ENCODE data around the gene SUMO3. TPM values are rescaled to one million over a fixed set of nuclear protein-coding genes. Genes with fewer than 3 reads are reported as not detected.

SUMO3 gene
- total and polyA plus RNA-seq, 2 of the 13 experiments (the other 11 are each of a cell fraction or from before 2014, with no cell fraction given): 51.4 to 92.4 TPM

GRCh38 chr21:44785620-44786335 is 32.1 kb downstream of the SUMO3 start:
- BruUV-seq (replicated peaks): no TSS peak
- no peak overlapping the region for H3K4me2 ChIP-seq (ENCODE audit: low read depth, low read length)
- H3K9ac ChIP-seq (ENCODE audit: insufficient read depth, low read depth, low read length): no peak overlapping the region
- H3K4me3 ChIP-seq (replicated peaks in 1 of 3; ENCODE audit: insufficient read depth in 1 of 3, low read depth in 2 of 3, low read length in 3 of 3): no peak overlapping the region
- H3K9me3 ChIP-seq (ENCODE audit: low read length): no peaks in the 10 kb centered on the region
- peaks cover 6 to 39% of the 10 kb centered on the region in 2 experiments; a peak in 4 of 5 replicates for H3K36me3 ChIP-seq (replicated peaks in 1 of 2; ENCODE audit: control insufficient read depth in 1 of 2, insufficient read depth in 2 of 2, low read length in 2 of 2)
- ATAC-seq: no peak
- H3K27ac ChIP-seq (ENCODE audit: extremely low read length, insufficient read depth, low read length): no peak overlapping the region
- H3K79me2 ChIP-seq (ENCODE audit: insufficient read depth, low read length): peaks cover 44% of the 10 kb centered on the region
- H4K20me1 ChIP-seq (ENCODE audit: insufficient read depth, low read length): no peaks in the 10 kb centered on the region
- CTCF ChIA-PET (ENCODE audit: low intra/inter-chr PET ratio, low total read pairs): no interaction called here
- POLR2A ChIA-PET: no interaction called here
- in situ Hi-C loops (cut with HindIII; ENCODE audit: extremely low pct_ligation_motif_present, low pct_unique_long_range_greater_than_20kb): no loop called here
- TF ChIP-seq ZNF883 (CRISPR knock-in tag; IDR thresholded peaks at IDR 0.05; ENCODE audit: not compliant biosample characterization) (no peak), KDM2A (CRISPR knock-in tag; IDR thresholded peaks at IDR 0.05; ENCODE audit: borderline replicate concordance, low read depth) (no peak), ZBTB44 (CRISPR knock-in tag; IDR thresholded peaks at IDR 0.05) (no peak), PCBP1 (IDR thresholded peaks at IDR 0.05; ENCODE audit: borderline replicate concordance, low read depth, low read length) (no peak), SP140L (CRISPR knock-in tag; IDR thresholded peaks at IDR 0.05; ENCODE audit: borderline replicate concordance) (no peak), ATRX (CRISPR knock-in tag; IDR thresholded peaks at IDR 0.05; ENCODE audit: borderline replicate concordance) (no peak), ZNF597 (CRISPR knock-in tag; IDR thresholded peaks at IDR 0.05) (no peak), SIX4 (CRISPR knock-in tag; IDR thresholded peaks at IDR 0.05) (no peak), ZNF264 (CRISPR knock-in tag; IDR thresholded peaks at IDR 0.05) (no peak), ZNF580 (CRISPR knock-in tag; IDR thresholded peaks at IDR 0.05; ENCODE audit: borderline replicate concordance, low read depth) (no peak), MED8 (CRISPR knock-in tag; IDR thresholded peaks at IDR 0.05; ENCODE audit: insufficient replicate concordance) (no peak), SUZ12 (IDR thresholded peaks at IDR 0.05; ENCODE audit: low read depth, low read length) (no peak), ZNF773 (CRISPR knock-in tag; IDR thresholded peaks at IDR 0.05; ENCODE audit: borderline replicate concordance) (no peak), ZMAT5 (CRISPR knock-in tag; IDR thresholded peaks at IDR 0.05; ENCODE audit: borderline replicate concordance, low read depth) (no peak), NR1H2 (CRISPR knock-in tag; IDR thresholded peaks at IDR 0.05; ENCODE audit: borderline replicate concordance, low read depth) (no peak), CENPT (CRISPR knock-in tag; IDR thresholded peaks at IDR 0.05; ENCODE audit: low read depth) (no peak), ISL2 (CRISPR knock-in tag; IDR thresholded peaks at IDR 0.05) (no peak)
- no peak overlapping the region for H2AFZ ChIP-seq (ENCODE audit: low read length)
- H3K27me3 ChIP-seq (ENCODE audit: control insufficient read depth in 1 of 2, insufficient read depth in 2 of 2, low read length in 2 of 2): no peaks in the 10 kb centered on the region
- no peak for DNase-seq (ENCODE audit: low spot score)
- intact Hi-C loops (cut with micrococcal nuclease; ENCODE audit: unreplicated experiment): no loop called here
- H3K4me1 ChIP-seq (ENCODE audit: insufficient read depth, low read length): peaks cover 1% of the 10 kb centered on the region; the same call in 1 of the 2 replicates
- WGBS (ENCODE audit: low lambda C conversion rate): 90% methylated on average over 13 of the region's 13 CpGs
- no peak for FAIRE-seq
